SK-N-SH (cell line): ENCODE measurements around the gene PTPRK. TPM values are rescaled to one million over a fixed set of nuclear protein-coding genes. Genes with fewer than 3 reads are reported as not detected.

Experiments
- CTCF ChIA-PET: fragments of 300-600, 350-600 bp; formaldehyde crosslinking; extraction: SDS; loops from one replicate; lab custom pipeline; 2021; lab: Yijun Ruan, JAX
- POLR2A ChIA-PET: fragments of 350-600 bp; sonication (Branson Sonifier 250); formaldehyde crosslinking; extraction: SDS; loops from one replicate; lab custom pipeline; 2020; ENCODE audit warnings: antibody characterized with exemption, inconsistent platforms; lab: Yijun Ruan, JAX
- DNase-seq: peaks from one replicate; pipeline ENCODE4 v3.0.0; 2012
- H2AFZ ChIP-seq: fragments of 200-600 bp; sonication (generic); 2 replicates; pipeline ENCODE4 v1.8.1; 2016; ENCODE audit warnings: antibody characterized with exemption, mild to moderate bottlenecking, low read depth
- H3F3A ChIP-seq: fragments of 200-600 bp; sonication (generic); replicated peaks from 2 replicates; pipeline ENCODE3; 2016; ENCODE audit warnings: antibody characterized with exemption, mild to moderate bottlenecking; ENCODE audit not compliant: insufficient read depth
- H3K27ac ChIP-seq, 2 experiments: fragments of 200-500 bp in 1 of 2; fragments of 200-600 bp in 1 of 2; sonication (Bioruptor generic) in 1 of 2; sonication (generic), shearing (Covaris generic) in 1 of 2; 2 replicates each; pipeline versions ENCODE4 v1.5.1 to v1.6.1; 2014 to 2016; ENCODE audit warnings: low read depth in 2 of 2, inconsistent platforms in 1 of 2, low read length in 1 of 2, mild to moderate bottlenecking in 1 of 2, mixed read lengths in 1 of 2
- H3K27me3 ChIP-seq: fragments of 200-600 bp; sonication (generic), shearing (Covaris generic); 2 replicates; pipeline ENCODE4 v1.6.1; 2016; ENCODE audit warnings: mixed run types; ENCODE audit not compliant: insufficient read depth
- H3K36me3 ChIP-seq, 2 experiments: fragments of 200-500 bp in 1 of 2; fragments of 200-600 bp in 1 of 2; sonication (Bioruptor generic) in 1 of 2; sonication (generic) in 1 of 2; replicated peaks in 1 of 2; 2 replicates each; pipeline versions ENCODE3 to v1.5.1; 2014 to 2016; ENCODE audit warnings: low read length in 1 of 2, mild to moderate bottlenecking in 1 of 2; ENCODE audit not compliant: insufficient read depth in 2 of 2, control insufficient read depth in 1 of 2
- H3K4me1 ChIP-seq, 2 experiments: fragments of 200-500 bp in 1 of 2; fragments of 200-600 bp in 1 of 2; sonication (Bioruptor generic) in 1 of 2; sonication (generic), shearing (Covaris generic) in 1 of 2; 2 replicates each; pipeline versions ENCODE4 v1.5.1 to v1.6.1; 2014 to 2016; ENCODE audit warnings: low read depth in 1 of 2, low read length in 1 of 2, mixed run types in 1 of 2; ENCODE audit not compliant: insufficient read depth in 2 of 2, control insufficient read depth in 1 of 2
- H3K4me2 ChIP-seq: fragments of 200-600 bp; sonication (generic), shearing (Covaris generic); 2 replicates; pipeline ENCODE4 v1.6.1; 2017; ENCODE audit warnings: mixed run types
- H3K4me3 ChIP-seq, 2 experiments: fragments of 200-500 bp in 1 of 2; fragments of 200-600 bp in 1 of 2; sonication (Bioruptor generic) in 1 of 2; sonication (generic), shearing (Covaris generic) in 1 of 2; 2 replicates each; pipeline versions ENCODE4 v1.5.1 to v1.8.1; 2014 to 2016; ENCODE audit warnings: low read depth in 2 of 2, inconsistent platforms in 1 of 2, low read length in 1 of 2, mild to moderate bottlenecking in 1 of 2, mixed read lengths in 1 of 2, moderate library complexity in 1 of 2
- H3K79me2 ChIP-seq: fragments of 200-600 bp; sonication (generic); 2 replicates; pipeline ENCODE4 v1.8.1; 2017; ENCODE audit warnings: mild to moderate bottlenecking; ENCODE audit not compliant: insufficient read depth
- H3K9ac ChIP-seq: fragments of 200-600 bp; sonication (generic); 2 replicates; pipeline ENCODE4 v1.6.1; 2017; ENCODE audit warnings: mixed run types
- H3K9me2 ChIP-seq: fragments of 200-600 bp; sonication (generic); 2 replicates; pipeline ENCODE4 v1.6.1; 2017; ENCODE audit warnings: mixed run types
- H3K9me3 ChIP-seq: fragments of 200-600 bp; sonication (generic); 2 replicates; pipeline ENCODE4 v1.6.1; 2017; ENCODE audit warnings: mixed run types, mild to moderate bottlenecking, moderate library complexity
- H4K20me1 ChIP-seq: fragments of 200-600 bp; sonication (generic); 2 replicates; pipeline ENCODE4 v1.6.1; 2017; ENCODE audit warnings: mild to moderate bottlenecking, mixed run types; ENCODE audit not compliant: insufficient read depth
- EP300 ChIP-seq, 2 experiments: IDR thresholded peaks; 2 replicates each; pipeline versions ENCODE4 v1.4.0 to v1.6.1; 2012; ENCODE audit warnings: borderline replicate concordance in 1 of 2, low read depth in 1 of 2, low read length in 1 of 2
- FOXM1 ChIP-seq: IDR thresholded peaks from 2 replicates; pipeline ENCODE4 v1.4.0; 2012; ENCODE audit warnings: low read depth, mild to moderate bottlenecking
- GATA2 ChIP-seq: sonication (generic); formaldehyde crosslinking; IDR thresholded peaks from 2 replicates; pipeline ENCODE4 v1.5.0; 2020; ENCODE audit warnings: mild to moderate bottlenecking, missing genetic modification reagents
- JUND ChIP-seq: IDR thresholded peaks from 2 replicates; pipeline ENCODE4 v1.4.0; 2012
- MEF2A ChIP-seq: IDR thresholded peaks from 2 replicates; pipeline ENCODE4 v1.4.0; 2012; ENCODE audit warnings: low read depth, borderline replicate concordance
- MXI1 ChIP-seq: IDR thresholded peaks from 2 replicates; pipeline ENCODE4 v1.6.1; 2012; ENCODE audit warnings: mild to moderate bottlenecking, low read depth, low read length, improper control_type of control experiment
- RCOR1 ChIP-seq: fragments of 150-350 bp; IDR thresholded peaks from 2 replicates; pipeline ENCODE4 v1.6.1; 2017; ENCODE audit warnings: antibody characterized with exemption, low read length
- RFX5 ChIP-seq: IDR thresholded peaks from 2 replicates; pipeline ENCODE4 v1.6.1; 2012; ENCODE audit warnings: mild to moderate bottlenecking, improper control_type of control experiment, low read length
- RXRA ChIP-seq: IDR thresholded peaks from 2 replicates; pipeline ENCODE4 v1.4.0; 2012; ENCODE audit warnings: low read depth, mild to moderate bottlenecking, borderline replicate concordance
- SMC3 ChIP-seq: IDR thresholded peaks from 2 replicates; pipeline ENCODE4 v1.6.1; 2012; ENCODE audit warnings: low read depth, low read length, improper control_type of control experiment
- TCF12 ChIP-seq: IDR thresholded peaks from 2 replicates; pipeline ENCODE4 v1.4.0; 2012
- YY1 ChIP-seq: IDR thresholded peaks from 2 replicates; pipeline ENCODE4 v1.4.0; 2012; ENCODE audit warnings: low read depth, mild to moderate bottlenecking
- WGBS: methylation state at CpG from one replicate; pipeline ENCODE4 v1.1.6; 2017; ENCODE audit warnings: low lambda C conversion rate; 5-methylcytosine and 5-hydroxymethylcytosine counted together
- polyA plus RNA-seq, 3 experiments: library from polyadenylated mRNA; depleted of rRNA; stranded (reverse); fragments of >200 nt; gene quantifications; 2 replicates each; pipeline ENCODE4 v1.2.3, GENCODE V29; 2012
- TF ChIP-seq, protein P1 (sequence below): fragments of 200-600 bp; sonication (generic); IDR thresholded peaks from 2 replicates; pipeline ENCODE4 v1.6.1; 2017; ENCODE audit warnings: antibody characterized with exemption, mild to moderate bottlenecking, moderate library complexity
- TF ChIP-seq, protein P2 (sequence below): IDR thresholded peaks from 2 replicates; pipeline ENCODE4; 2012
- TF ChIP-seq, protein P3 (sequence below): IDR thresholded peaks from 2 replicates; pipeline ENCODE4 v1.4.0; 2012; ENCODE audit warnings: low read depth
- TF ChIP-seq, protein P4 (sequence below): fragments of 150-350 bp; IDR thresholded peaks from 2 replicates; pipeline ENCODE4 v1.6.1; 2016; ENCODE audit warnings: mild to moderate bottlenecking, low read depth, low read length

The PTPRK gene
- polyA plus RNA-seq, 1 of the 3 experiments (the other 2 are of a cell fraction) = 9.5 TPM

DNA sequence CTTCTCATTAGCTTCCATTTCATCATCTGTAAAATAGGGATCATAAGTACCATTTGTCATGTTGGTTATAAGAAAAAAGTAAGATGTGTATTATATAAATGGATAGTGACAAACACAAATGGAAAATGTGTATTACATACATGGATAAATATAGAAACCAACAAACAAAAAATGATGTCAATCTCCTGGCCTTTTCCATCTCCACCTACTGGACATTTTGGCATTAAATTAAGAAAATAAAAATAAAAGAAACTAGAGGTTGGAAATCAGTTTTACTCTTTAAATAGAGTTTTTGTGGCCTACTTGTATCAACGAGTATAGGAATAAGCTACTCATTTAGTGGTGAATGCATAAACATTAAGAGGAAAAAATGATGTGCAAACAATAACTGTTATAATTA lies 552.0 kb downstream of the PTPRK start:
- Histone ChIP-seq H4K20me1 (no peaks in the 10 kb centered on the region), H3K27ac (no peak overlapping the region), H3K9ac (no peak overlapping the region), H3F3A (no peaks in the 10 kb centered on the region), H3K9me2 (no peaks in the 10 kb centered on the region), H3K4me1 (no peaks in the 10 kb centered on the region; a peak in 1 of 4 replicates), H3K27me3 (no peaks in the 10 kb centered on the region), H2AFZ (no peak overlapping the region), H3K4me2 (no peak overlapping the region), H3K9me3 (no peaks in the 10 kb centered on the region), H3K36me3 (peaks cover 4 to 22% of the 10 kb centered on the region in 2 experiments), H3K4me3 (no peak overlapping the region), H3K79me2 (no peaks in the 10 kb centered on the region)
- ChIA-PET POLR2A (no interaction called here), CTCF (no interaction called here)
- TF ChIP-seq TCF12 = no peak
- TF ChIP-seq, protein P1, sequence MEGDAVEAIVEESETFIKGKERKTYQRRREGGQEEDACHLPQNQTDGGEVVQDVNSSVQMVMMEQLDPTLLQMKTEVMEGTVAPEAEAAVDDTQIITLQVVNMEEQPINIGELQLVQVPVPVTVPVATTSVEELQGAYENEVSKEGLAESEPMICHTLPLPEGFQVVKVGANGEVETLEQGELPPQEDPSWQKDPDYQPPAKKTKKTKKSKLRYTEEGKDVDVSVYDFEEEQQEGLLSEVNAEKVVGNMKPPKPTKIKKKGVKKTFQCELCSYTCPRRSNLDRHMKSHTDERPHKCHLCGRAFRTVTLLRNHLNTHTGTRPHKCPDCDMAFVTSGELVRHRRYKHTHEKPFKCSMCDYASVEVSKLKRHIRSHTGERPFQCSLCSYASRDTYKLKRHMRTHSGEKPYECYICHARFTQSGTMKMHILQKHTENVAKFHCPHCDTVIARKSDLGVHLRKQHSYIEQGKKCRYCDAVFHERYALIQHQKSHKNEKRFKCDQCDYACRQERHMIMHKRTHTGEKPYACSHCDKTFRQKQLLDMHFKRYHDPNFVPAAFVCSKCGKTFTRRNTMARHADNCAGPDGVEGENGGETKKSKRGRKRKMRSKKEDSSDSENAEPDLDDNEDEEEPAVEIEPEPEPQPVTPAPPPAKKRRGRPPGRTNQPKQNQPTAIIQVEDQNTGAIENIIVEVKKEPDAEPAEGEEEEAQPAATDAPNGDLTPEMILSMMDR = peak; percentile 25; the same call in 1 of the 2 replicates
- DNase-seq = no peak
- 14% methylated on average over 1 of the region's 1 CpG for WGBS

DNA sequence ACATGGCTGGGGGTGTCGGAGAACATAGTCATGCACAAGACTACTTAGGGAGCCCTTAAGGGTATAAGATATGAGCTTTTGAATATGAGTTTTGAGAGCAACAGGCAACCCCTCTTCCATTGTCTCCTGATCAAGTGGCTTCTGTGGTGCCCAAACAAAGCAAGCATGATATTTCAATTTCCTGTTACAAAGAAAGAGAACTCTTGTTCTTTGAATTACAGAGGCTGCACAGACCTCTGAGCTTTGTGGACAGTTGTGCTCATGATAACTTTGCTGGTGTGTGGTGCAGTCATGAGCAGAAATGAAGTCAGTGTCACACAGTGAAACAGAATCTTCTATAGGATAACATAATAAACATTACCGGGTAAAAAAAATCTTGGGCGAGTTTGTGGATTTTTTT lies 552.7 kb downstream of the PTPRK start:
- 91% methylated on average over 3 of the region's 3 CpGs for WGBS
- ChIA-PET CTCF (no interaction called here), POLR2A (no interaction called here)

More for the DNA sequence above, 552.7 kb downstream of the PTPRK start:
- Histone ChIP-seq H3K4me3 (no peak overlapping the region), H2AFZ (no peak overlapping the region), H4K20me1 (no peaks in the 10 kb centered on the region), H3K79me2 (no peaks in the 10 kb centered on the region), H3K27me3 (no peaks in the 10 kb centered on the region), H3K9me2 (no peaks in the 10 kb centered on the region; the same call in 1 of the 2 replicates), H3K4me1 (no peaks in the 10 kb centered on the region; a peak in 1 of 4 replicates), H3F3A (no peaks in the 10 kb centered on the region), H3K36me3 (peaks cover 4 to 22% of the 10 kb centered on the region in 2 experiments), H3K27ac (no peak overlapping the region), H3K9me3 (no peaks in the 10 kb centered on the region), H3K4me2 (no peak overlapping the region), H3K9ac (no peak overlapping the region)
- DNase-seq = no peak
- TF ChIP-seq FOXM1 (no peak), RFX5 (no peak), GATA2 (CRISPR knock-in tag) (no peak), SMC3 (no peak), MEF2A (no peak), TCF12 (no peak), JUND (no peak), RXRA (no peak), EP300 (IDR thresholded peaks at IDR 0.05; ENCODE audit: borderline replicate concordance in 1 of 2, low read depth in 1 of 2, low read length in 1 of 2) (no peak), YY1 (no peak), MXI1 (no peak), RCOR1 (no peak)
- TF ChIP-seq, protein P2, sequence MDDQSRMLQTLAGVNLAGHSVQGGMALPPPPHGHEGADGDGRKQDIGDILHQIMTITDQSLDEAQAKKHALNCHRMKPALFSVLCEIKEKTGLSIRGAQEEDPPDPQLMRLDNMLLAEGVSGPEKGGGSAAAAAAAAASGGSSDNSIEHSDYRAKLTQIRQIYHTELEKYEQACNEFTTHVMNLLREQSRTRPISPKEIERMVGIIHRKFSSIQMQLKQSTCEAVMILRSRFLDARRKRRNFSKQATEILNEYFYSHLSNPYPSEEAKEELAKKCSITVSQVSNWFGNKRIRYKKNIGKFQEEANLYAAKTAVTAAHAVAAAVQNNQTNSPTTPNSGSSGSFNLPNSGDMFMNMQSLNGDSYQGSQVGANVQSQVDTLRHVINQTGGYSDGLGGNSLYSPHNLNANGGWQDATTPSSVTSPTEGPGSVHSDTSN = no peak
- TF ChIP-seq, protein P3, sequence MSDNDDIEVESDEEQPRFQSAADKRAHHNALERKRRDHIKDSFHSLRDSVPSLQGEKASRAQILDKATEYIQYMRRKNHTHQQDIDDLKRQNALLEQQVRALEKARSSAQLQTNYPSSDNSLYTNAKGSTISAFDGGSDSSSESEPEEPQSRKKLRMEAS = no peak
- TF ChIP-seq, protein P1 = no peak
- TF ChIP-seq, protein P4, sequence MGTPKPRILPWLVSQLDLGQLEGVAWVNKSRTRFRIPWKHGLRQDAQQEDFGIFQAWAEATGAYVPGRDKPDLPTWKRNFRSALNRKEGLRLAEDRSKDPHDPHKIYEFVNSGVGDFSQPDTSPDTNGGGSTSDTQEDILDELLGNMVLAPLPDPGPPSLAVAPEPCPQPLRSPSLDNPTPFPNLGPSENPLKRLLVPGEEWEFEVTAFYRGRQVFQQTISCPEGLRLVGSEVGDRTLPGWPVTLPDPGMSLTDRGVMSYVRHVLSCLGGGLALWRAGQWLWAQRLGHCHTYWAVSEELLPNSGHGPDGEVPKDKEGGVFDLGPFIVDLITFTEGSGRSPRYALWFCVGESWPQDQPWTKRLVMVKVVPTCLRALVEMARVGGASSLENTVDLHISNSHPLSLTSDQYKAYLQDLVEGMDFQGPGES = no peak
